HG03432 (cell line): ENCODE results near the gene RPS6KA4.

ENCODE experiments used
- ATAC-seq: cut with Tn5 transposase; IDR thresholded peaks from one replicate; pipeline ENCODE4 v1.9.1; 2021; ENCODE audit warnings: mild to moderate bottlenecking, moderate library complexity; ENCODE audit not compliant: unreplicated experiment

RPS6KA4 gene

DNA sequence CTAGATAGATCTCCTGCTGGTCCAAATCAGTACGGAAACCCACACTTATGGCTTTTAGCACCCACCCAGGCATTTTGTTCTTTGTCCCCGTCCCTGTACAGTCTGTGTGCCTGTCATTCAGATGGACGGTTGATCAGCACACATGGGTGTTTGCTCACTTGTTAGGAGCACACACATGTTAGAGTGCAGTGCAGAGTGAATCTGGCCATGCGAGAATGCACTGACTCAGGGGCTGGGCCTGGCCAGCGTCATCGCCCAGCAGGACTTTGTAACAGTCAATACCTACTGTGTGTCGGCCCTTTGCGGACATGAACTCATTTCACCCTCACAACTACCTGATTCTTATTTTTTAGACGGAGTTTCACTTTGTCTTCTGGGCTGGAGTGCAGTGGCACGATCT is 3.4 kb downstream of the RPS6KA4 start:
- no peak for ATAC-seq

DNA sequence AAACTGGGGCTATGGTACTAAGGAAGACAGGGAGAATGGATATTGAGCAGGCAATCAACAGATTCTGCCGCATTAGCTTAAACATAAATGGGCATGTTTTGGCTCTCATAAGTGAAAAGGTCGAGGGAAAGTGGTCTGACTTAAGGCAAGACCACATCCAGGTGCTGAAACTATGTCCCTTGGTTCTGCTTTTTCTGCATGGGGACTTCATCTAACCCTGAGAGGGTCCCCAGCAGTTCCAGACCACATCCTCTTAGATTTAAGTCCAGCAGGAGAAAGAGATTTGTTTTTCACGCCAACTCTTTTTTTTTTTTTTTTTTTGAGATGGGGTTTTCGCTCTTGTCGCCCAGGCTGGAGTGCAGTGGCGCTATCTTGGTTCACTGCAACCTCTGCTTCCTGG is 5.5 kb downstream of the RPS6KA4 start:
- ATAC-seq, result no peak

DNA sequence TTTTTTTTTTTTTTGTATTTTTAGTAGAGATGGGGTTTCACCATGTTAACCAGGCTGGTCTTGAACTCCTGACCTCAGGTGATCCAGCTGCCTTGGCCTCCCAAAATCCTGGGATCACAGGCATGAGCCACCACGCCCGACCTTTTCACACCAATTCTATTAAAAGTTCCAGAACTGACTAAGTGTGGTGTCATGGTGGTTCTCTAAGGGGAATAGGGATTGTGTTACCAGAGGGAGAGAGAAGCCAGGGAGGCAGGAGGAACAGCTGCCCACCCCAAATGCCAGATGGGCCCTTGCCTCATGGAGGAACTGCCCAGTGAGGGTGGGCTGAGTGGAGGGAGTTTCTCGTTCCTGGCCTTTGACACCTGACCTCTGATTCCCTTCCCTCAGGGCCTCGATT is 5.9 kb downstream of the RPS6KA4 start:
- ATAC-seq, result no peak

DNA sequence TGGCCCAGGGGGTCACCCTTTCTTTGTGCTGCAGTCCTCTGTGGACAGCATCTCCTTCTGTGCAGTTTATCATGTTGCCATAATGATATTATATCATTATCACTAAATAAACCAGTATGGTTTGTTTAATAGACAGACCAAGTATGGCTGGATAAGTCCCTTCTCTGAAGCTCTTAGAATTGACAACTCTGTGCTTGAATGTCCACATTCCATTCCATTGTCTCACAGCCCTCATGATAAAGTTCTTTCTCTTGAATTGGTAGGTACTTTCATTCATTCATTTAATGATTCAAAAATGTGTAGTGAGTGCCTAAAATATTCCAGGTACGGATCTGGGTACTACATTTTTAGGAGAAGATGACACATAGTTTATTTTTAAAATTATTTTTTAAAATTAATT is 7.8 kb downstream of the RPS6KA4 start:
- ATAC-seq, result no peak

DNA sequence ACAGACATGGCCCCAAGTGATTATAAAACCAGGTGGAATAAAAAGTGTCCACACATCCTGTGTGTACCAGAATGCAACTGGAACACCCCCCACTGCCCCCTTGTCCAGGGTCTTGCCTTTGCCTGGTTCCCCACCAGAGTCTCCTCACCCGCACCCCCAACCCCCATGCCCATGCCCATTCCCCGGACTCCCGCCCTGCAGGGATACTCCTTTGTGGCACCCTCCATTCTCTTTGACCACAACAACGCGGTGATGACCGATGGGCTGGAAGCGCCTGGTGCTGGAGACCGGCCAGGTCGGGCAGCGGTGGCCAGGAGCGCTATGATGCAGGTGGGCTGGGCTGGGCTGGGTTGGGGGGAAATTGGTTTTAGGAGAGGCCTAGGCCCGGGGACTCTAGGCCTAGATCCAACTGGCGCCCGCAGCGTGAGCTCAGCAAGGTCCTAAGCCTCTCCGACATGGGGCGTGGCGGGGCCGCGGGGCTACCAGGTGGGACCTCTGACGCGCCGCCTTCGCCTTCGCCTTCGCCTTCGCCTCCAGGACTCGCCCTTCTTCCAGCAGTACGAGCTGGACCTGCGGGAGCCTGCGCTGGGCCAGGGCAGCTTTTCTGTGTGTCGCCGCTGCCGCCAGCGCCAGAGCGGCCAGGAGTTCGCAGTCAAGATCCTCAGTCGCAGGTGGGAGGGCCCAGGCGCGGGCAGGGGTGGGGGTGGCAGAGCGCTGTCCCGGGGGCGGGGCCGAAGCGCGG is 9.1 kb downstream of the RPS6KA4 start:
- ATAC-seq, result no peak

DNA sequence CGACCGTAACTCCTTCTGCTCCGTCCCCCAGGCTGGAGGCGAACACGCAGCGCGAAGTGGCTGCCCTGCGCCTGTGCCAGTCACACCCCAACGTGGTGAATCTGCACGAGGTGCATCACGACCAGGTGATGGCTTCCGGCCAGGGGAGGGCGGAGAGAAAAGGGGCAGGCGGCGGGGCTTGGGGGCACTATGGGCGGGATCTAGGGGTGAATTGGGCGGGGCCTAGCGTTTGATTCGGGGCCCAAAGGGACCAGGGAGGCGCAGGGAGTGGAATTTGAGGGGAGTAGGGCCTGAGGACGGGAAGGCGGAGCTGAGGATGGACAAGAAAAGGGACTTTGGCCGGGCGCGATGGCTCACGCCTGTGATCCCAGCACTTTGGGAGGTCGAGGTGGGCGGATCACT is 9.7 kb downstream of the RPS6KA4 start:
- ATAC-seq, result no peak

DNA sequence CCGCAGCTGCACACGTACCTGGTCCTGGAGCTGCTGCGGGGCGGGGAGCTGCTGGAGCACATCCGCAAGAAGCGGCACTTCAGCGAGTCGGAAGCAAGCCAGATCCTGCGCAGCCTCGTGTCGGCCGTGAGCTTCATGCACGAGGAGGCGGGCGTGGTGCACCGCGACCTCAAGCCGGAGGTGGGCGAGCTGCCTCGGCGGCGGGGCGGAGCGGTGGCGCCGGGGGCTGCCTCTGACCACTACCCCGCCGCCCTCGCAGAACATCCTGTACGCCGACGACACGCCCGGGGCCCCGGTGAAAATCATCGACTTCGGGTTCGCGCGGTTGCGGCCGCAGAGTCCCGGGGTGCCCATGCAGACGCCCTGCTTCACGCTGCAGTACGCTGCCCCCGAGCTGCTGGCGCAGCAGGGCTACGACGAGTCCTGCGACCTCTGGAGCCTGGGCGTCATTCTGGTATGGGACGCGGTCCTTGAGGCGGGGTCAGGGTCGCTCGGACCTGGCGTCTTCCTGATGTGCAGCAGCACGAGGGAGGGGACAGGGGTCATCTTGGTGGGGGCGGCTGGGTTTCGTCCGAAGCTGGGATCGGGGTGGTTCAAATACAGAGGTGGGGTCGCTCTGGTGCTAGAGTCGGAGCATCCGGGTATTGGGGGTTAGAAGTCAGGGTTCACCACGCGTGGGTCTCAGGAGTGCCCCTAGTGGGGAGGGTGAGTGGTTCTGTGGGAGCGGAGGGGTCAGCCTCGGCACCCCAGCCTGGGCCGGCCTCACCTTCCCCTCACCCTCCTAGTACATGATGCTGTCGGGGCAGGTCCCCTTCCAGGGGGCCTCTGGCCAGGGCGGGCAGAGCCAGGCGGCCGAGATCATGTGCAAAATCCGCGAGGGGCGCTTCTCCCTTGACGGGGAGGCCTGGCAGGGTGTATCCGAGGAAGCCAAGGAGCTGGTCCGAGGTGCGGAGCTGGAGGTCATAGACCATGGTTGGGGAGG is 10.8 kb downstream of the RPS6KA4 start:
- ATAC-seq, result no peak

DNA sequence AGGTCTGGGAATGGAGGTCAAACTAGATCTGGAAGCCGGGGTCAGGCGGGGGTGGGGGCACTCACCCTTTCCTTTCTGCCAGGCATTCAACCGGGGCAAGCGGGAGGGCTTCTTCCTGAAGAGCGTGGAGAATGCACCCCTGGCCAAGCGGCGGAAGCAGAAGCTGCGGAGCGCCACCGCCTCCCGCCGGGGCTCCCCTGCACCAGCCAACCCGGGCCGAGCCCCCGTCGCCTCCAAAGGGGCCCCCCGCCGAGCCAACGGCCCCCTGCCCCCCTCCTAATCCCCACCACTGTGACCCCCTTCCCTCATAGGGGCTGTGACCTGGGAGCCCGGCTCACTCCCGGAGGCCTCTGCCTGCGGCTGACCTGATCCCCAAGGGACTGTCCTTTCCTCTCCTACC is 12.2 kb downstream of the RPS6KA4 start:
- ATAC-seq, result no peak

DNA sequence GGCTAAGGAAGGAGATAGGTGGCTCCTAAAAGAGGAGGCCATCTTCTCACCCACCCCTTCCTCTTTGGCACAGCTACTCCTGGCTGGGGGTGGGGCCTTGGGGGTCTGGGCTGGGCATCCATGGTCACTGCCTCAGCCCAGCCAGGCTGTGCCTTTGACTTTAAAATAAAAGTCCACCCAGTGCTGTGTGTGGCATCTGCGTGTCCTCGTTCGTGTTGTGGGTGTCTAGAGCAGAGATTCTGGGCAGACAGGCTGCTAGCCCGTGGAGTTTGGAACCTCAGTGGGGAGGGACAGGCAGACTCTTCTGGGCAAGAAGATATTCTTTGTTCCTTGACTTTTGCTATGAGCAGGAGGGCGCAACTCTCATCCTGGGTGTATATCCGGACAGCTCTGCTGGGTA is 13.1 kb downstream of the RPS6KA4 start:
- no peak for ATAC-seq

DNA sequence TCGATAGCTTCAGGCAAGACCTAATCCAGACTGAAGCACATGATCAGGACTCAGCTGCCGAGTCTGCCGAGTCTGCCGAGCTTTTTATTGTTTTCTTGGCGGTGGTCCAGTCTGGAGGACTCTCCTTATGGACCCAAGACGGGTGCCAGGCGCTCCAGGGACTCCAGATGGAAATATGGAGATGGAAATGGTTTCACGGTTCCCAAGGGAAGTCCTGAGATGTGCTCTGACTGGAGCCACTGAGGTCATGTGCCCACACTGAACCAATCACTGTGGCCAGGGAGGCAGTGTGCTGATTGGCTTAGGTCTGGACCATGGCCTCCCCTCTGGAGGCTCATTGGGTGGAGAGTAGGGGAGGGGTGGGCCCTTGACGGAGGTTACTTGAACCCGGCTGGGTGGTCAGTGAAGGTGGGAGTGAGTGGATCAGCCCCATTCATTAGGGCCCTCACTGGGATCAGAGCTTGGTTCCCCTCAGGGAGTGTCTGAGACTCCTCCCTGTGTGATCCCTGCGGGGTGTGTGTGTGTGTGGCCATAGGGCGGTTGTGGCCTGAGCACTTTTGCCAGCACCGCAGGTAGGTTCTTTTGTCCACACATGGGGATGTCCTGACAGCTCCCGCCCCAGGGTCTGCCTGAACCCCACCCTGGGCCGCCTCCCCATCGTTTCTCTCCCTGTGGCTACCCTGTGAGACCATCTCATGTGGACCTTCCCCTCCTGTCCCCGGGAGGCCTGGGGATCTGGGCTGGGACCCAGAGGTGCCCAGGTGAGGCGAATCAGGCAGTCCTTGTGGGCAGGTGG is 14.0 kb downstream of the RPS6KA4 start:
- ATAC-seq, result no peak

DNA sequence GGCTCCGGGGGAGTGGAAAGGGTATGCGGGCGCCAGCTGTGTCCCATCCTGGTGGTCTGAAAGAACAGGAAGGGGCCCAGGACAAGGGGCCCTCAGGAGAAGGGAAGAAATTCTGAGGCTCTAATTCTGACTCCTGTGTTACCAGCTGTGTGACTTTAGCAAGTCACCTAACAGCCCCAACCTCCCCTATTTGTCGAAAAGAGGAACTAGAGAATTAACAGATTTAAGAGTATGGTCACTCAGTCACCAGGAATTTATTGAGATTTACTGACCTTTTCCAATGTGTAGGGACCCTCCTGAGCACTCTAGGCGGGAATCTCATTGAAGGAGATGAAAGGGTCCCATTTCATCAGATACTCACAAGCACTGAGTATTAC is 14.6 kb downstream of the RPS6KA4 start:
- ATAC-seq, result no peak

DNA sequence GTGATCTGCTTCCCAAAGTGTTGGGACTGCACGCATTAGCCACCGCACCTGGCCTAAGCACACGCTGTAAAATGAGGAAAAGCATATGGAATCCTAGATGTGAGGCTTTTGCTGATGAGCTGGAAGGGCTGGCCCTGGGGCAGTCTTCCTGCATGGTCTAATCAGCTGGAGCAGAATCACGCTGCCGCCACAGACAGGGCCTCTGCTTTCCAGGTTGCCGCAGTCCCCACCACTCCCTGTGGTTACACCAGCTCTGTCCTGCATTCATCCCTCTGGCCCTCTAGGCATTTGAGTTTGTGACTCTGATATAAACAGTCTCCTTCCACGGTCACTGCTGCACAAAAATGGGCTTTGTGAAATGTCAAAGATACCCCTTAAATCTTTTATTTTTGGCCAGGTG is 17.1 kb downstream of the RPS6KA4 start:
- ATAC-seq, result no peak

DNA sequence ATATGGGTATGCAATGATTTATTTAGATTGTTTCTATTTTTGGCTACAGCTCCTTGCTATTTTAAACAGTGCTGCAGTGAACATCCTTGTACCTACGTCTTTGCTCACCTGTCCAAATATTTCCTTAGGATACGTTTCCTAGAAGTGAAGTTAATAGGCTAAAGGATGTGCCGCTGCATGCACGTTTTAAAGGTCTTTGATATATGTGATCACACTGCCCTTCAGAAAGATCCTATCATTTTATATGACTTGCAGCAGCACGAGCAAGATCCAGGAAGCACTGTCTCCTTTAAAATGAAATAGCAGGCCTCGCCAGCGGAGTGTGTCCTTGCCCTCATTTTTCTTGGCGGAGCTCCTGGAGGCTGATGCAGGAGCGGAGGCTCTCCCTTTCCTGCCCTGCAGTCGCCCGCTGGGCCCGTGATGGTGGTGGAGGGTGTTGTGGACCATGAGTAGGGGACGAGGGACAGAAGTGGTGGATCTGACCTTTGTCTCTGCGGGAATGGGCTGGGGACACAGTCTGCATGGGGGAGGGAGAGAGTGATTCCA is 19.4 kb downstream of the RPS6KA4 start:
- ATAC-seq, result no peak

DNA sequence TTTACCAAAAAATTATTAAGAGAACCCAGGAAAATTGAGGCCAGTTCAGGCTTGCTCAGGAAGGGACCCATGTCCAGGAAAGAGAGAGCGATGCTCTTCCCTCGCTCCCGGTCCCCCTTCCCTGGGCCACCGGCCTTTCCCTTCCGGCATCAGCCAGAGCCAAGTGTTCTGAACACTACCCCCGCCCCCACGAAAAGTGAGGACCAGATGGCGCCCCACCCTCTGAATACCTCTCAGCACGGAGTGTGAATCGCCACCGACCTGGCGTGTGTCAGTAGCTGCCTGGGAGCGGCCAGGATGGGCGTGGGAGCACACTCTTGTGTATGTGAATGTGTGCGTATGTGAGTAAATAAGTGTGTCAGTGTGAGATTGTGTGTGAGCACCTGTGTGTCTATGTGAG is 20.2 kb downstream of the RPS6KA4 start:
- no peak for ATAC-seq

DNA sequence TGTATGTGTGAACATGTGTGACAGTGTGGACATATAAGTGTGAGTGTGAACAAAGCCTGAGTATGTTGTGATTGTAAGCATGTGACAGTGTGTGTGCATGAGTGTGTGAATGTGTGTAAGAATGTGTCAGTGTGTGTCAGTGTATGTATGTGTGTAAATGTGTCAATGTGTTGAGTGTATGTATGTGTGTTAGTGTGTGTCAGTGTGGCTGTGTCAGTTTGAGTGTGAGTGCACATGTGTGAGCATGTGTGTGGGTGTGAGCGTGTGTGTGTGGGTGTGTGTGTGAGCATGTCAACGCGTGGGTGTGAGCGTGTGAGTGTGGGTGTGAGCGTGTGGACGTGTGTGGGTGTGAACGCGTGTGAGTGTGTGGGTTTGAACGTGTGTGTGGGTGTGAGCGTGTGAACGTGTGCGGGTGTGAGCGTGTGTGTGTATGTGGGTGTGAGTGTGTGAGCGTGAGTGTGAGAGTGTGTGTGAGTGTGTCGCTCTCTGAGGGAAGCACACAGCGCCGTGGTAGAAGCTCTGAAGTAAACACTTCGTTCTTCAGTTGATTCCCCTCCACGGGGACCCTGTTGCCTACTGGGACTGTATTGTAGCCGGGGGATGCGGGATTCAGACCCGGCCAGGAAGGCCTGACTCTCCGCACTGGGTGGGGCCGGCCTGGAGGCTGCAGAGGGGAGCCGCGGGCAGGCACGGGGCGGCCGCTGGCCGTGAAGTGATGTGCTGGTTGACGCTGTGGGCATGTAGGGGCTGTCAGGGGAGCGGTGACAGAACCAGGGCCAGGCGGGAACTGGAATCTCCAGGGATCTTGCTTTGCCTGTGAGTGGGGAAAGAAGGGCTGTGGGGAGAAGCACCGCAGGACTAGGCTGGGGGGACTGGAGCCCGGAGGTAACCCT is 21.1 kb downstream of the RPS6KA4 start:
- no peak for ATAC-seq

DNA sequence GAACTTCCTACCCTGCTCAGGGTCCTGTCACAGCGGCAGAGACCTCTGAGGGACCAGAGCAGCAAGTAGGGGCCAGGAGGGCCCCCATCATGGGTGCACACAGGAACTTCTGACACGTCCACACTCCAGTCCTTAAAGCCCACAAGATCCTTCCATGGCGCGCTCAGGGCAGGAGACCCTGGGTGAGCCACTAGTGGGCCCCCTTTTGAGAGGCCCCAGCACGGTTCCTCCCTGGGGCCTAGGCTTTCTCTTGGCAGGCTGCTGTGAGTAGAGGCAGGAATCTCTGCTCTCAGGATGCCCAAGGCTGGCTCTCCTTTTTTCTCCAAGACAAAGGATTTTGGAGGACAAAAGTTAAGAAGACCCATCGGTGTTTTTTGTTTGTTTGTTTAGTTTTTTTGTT is 22.4 kb downstream of the RPS6KA4 start:
- ATAC-seq, result no peak

DNA sequence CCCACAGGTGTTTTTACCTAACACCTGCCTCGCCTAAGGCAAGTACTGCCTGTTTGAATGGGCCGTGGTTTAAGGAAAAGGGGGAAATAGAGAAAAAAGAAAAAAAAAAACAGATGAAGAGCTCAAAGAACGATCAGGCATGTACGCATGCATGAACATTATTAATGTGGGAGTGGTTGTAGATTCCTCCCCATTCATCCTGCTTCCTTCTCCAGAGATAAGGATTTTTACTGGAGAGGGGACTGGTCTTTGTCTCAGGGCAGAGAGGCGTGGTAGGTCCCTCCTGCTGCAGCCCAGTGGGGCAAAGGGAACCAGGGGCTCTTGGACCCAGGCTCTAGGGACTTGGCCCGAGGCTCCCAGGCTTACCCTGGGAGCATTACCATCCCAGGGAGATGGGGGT is 23.1 kb downstream of the RPS6KA4 start:
- ATAC-seq, result no peak

DNA sequence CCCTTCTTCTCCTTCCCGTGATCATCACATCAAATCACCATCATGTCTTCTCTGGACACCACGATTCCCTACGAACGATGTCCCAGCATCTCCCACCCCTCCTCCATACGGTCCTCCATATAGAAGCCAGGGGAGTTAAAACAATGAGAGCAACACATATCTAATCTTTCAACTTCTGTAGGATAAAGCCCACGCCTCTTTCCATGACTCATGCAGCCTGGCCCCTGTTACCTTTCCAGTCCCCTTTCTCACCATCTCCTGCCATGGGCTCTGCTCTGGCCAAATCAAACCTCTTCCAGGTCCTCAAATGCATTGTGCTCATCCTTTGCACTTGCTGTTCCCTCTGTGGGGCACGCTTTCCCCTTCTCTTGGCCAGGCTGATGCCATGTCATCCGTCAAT is 23.6 kb downstream of the RPS6KA4 start:
- no peak for ATAC-seq

DNA sequence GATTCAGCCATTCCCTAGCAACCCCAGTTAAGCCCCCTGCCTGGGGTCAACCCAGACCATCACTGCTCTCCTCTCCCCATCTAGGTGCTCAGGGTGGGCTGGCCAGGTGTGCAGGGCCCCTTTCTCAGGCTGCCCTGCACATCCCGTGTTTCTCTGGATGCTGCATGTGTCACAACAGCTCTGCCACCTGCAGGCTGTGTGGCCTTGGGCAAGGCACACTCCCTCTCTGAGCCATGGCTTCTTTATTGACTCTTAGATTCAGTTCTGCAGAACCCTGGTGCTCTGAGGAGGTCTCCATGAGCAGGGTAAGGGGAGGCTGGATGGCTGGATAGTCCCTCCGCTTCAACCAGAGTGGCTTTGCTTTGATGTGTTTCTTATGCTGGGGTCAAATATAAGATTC is 24.6 kb downstream of the RPS6KA4 start:
- ATAC-seq, result no peak
